Heart left ventricle (tissue), 16 donors: ENCODE measurements around the gene MTPN. TPM values are rescaled to one million over a fixed set of nuclear protein-coding genes. Genes with fewer than 3 reads are reported as not detected.

Experiments
- ATAC-seq, 4 donors: fragments of 200-7000 bp; cut with Tn5 transposase; one replicate each; pipeline ENCODE4 v1.9.1; 2020 to 2022; ENCODE audit warnings: moderate library complexity in 4 of 4, mild to moderate bottlenecking in 3 of 4, moderate number of reproducible peaks in 1 of 4
- DNase-seq, 5 donors: peaks; one replicate each; pipeline ENCODE4 v3.0.0-alpha.2; 2020
- H3K27ac ChIP-seq, 12 donors: fragments of 200-600 bp; sonication (generic) in 4 of 12; one replicate each; pipeline versions ENCODE4 v1.5.0 to v1.8.0; 2016 to 2022; ENCODE audit warnings: mild to moderate bottlenecking in 2 of 12
- H3K27me3 ChIP-seq, 9 donors: fragments of 200-600 bp; sonication (generic) in 2 of 9; one replicate each; pipeline versions ENCODE4 v1.5.1 to v1.8.0; 2016 to 2022; ENCODE audit warnings: mild to moderate bottlenecking in 3 of 9
- H3K36me3 ChIP-seq, 9 donors: fragments of 200-600 bp; sonication (generic) in 2 of 9; one replicate each; pipeline versions ENCODE4 v1.5.0 to v1.8.0; 2018 to 2022; ENCODE audit warnings: mild to moderate bottlenecking in 2 of 9
- H3K4me1 ChIP-seq, 12 donors: fragments of 200-600 bp; sonication (generic) in 4 of 12; one replicate each; pipeline versions ENCODE4 v1.5.0 to v1.8.0; 2016 to 2022; ENCODE audit warnings: mild to moderate bottlenecking in 3 of 12
- H3K4me3 ChIP-seq, 12 donors: fragments of 200-600 bp; sonication (generic) in 4 of 12; one replicate each; pipeline versions ENCODE4 v1.5.0 to v1.8.0; 2017 to 2022; ENCODE audit warnings: mild to moderate bottlenecking in 9 of 12, moderate library complexity in 4 of 12
- H3K9me3 ChIP-seq, 12 donors: fragments of 200-600 bp; sonication (generic) in 4 of 12; one replicate each; pipeline versions ENCODE4 v1.5.0 to v1.8.0; 2016 to 2022; ENCODE audit warnings: mild to moderate bottlenecking in 1 of 12
- POLR2A ChIP-seq, 2 donors: fragments of 450-650 bp; IDR thresholded peaks; one replicate each; pipeline ENCODE4 v1.6.1; 2017; ENCODE audit warnings: antibody characterized with exemption in 2 of 2, mild to moderate bottlenecking in 2 of 2, moderate library complexity in 2 of 2
- WGBS, 4 donors: extraction: QIAGEN DNeasy Blood & Tissue Kit in 2 of 4; methylation state at CpG; one replicate each; pipeline versions ENCODE4 v1.1.5 to v1.1.7; 2013 to 2018; 5-methylcytosine and 5-hydroxymethylcytosine counted together
- intact Hi-C, 10 donors: fragments of 100-400 bp; cut with DNase I; formaldehyde crosslinking; loops; one replicate each; pipeline versions ENCODE4 v1.11.1 to v1.14.2; 2022
- polyA plus RNA-seq, 2 donors: library from polyadenylated mRNA; stranded (reverse); fragments of 200-250 nt; gene quantifications; one replicate each; pipeline ENCODE4 v1.2.3, GENCODE V29; 2013
- total RNA-seq, 9 donors: library from RNA; depleted of rRNA in 2 of 9; stranded (reverse); fragments of >200 nt in 2 of 9; fragmentation: NEBNext Ultra II Directional in 3 of 9; extraction: Animal tissue kit (Norgen Biotek cat#: 25700) in 3 of 9; gene quantifications; one replicate each; pipeline versions ENCODE4 v1.1.0 to v1.2.4, GENCODE V29; 2016 to 2023
- TF ChIP-seq, protein P1 (sequence below), 12 donors: fragments of 200-600 bp; sonication (generic) in 4 of 12; IDR thresholded peaks; one replicate each; pipeline versions ENCODE4 v1.5.0 to v1.8.0; 2018 to 2022; ENCODE audit warnings: antibody characterized with exemption in 12 of 12, mild to moderate bottlenecking in 5 of 12
- donor health status: ischemic (EF 13 %, LVEDD 7.1; RV severe dilation, severe dysfunction).
- donor health status: healthy with polysubstance abuse.
- donor health status: DM: no; HTN: yes; CAD: no.
- donor health status: DM: no; HTN: no; CAD: no.
- donor health status: ischemic (EF 25% LVEDD 6.9; RV normal size, moderate dysfunction).
- donor health status: ischemic (EF 25% LVEDD 5.7; RV mildly dilated, moderate dysfunction).
- donor health status: healthy.
- donor health status: DM: yes; HTN: yes; CAD: no.
- donor health status: ischemic (EF 35%, LVEDD 5.7; RV mildly dilated, moderate dysfunction).
- donor health status: nonischemic (EF 11% LVEDD 7.7; RV severe dilation, severe dysfunction).
- donor health status: DM: yes; HTN: yes; CAD: no.
- donor health status: PGD.
- donor health status: ischemic (EF 29% LVEDD 5.4; RV normal size, mild dysfunction).
- donor health status: nonischemic (EF 23%, LVEDD 6.1; RV moderate dilation, normal function).

MTPN gene
- total and polyA plus RNA-seq, 11 donors: 22.1 to 130 (median 90.4) TPM

- ATAC-seq: no peak
Observed at GRCh38 chr7:135943134-135943879, 33.9 kb downstream of the MTPN start.

GRCh38 chr7:135942614-135943013, 34.5 kb downstream of the MTPN start:
- TF ChIP-seq, protein P1, sequence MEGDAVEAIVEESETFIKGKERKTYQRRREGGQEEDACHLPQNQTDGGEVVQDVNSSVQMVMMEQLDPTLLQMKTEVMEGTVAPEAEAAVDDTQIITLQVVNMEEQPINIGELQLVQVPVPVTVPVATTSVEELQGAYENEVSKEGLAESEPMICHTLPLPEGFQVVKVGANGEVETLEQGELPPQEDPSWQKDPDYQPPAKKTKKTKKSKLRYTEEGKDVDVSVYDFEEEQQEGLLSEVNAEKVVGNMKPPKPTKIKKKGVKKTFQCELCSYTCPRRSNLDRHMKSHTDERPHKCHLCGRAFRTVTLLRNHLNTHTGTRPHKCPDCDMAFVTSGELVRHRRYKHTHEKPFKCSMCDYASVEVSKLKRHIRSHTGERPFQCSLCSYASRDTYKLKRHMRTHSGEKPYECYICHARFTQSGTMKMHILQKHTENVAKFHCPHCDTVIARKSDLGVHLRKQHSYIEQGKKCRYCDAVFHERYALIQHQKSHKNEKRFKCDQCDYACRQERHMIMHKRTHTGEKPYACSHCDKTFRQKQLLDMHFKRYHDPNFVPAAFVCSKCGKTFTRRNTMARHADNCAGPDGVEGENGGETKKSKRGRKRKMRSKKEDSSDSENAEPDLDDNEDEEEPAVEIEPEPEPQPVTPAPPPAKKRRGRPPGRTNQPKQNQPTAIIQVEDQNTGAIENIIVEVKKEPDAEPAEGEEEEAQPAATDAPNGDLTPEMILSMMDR (IDR thresholded peaks at IDR 0.05): no peak
- no peak for TF ChIP-seq POLR2A (IDR thresholded peaks at IDR 0.05)
- no peaks in the 10 kb centered on the region for H3K27me3 ChIP-seq
- H3K27ac ChIP-seq: no peak overlapping the region
- no peak overlapping the region for H3K4me3 ChIP-seq
- intact Hi-C loops: no loop called here
- WGBS, 4 donors: 89 to 94% (median 93%) methylated on average over 2 of the region's 2 CpGs
- peaks cover 0 to 60% (median 22%) of the 10 kb centered on the region in 12 donors for H3K4me1 ChIP-seq
- ATAC-seq: no peak
- H3K36me3 ChIP-seq: peaks cover 0 to 16% (median 0%) of the 10 kb centered on the region in 9 donors
- DNase-seq: no peak
- no peaks in the 10 kb centered on the region for H3K9me3 ChIP-seq

More at GRCh38 chr7:135943134-135943879, 33.9 kb downstream of the MTPN start:
- Histone ChIP-seq H3K27me3 (no peaks in the 10 kb centered on the region), H3K36me3 (peaks cover 0 to 23% (median 0%) of the 10 kb centered on the region in 9 donors), H3K9me3 (no peaks in the 10 kb centered on the region), H3K27ac (no peak overlapping the region), H3K4me3 (no peak overlapping the region), H3K4me1 (peaks cover 0 to 58% (median 18%) of the 10 kb centered on the region in 12 donors)
- WGBS, 4 donors: 64 to 73% (median 70%) methylated on average over 3 of the region's 3 CpGs
- intact Hi-C loops: no loop called here
- DNase-seq: no peak
- no peak for TF ChIP-seq POLR2A (IDR thresholded peaks at IDR 0.05)
- TF ChIP-seq, protein P1 (IDR thresholded peaks at IDR 0.05): no peak

DNA sequence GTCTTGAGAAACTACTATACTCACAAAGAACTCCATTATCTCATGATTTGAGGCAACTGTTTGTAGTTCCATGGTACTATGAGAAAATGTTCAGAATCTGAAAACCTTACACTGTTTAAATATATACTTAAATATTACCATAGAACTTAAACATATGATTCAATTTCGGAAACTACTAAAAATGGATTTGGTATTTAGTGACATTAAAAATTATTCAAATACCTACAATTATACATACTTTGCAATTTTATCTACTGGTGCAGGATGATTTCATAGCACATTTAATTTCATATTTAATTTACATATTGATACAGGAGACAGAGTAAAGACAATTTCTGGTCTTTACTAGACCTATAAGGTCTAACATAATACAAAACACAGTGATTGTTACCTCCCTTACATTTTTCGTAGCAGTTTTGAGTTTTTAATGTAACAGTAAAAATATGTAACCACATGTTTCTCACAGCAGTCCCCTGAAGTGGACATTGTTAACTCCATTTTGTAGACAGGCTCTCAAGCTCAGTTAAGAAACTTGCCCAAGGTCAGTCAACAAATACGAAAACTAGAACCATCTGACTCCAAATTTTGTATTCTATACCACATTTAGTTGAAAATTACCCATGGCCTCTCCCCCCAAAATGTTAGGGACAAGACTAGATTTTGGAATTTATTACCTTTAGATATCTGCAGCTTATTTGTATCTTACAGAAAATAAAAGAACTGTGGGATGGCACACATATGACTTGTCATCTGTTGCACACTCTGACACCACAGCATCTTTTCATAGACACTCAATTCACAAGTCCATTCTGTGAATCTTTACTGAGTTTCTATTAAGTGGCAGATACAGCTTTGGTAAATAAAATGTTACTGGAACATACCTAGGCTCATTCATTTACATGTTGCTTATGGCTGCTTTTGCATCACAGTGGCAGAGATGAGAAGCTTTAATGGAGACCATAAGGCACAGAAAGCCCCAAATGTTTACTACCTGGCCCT, 36.8 kb downstream of the MTPN start:
- DNase-seq (no peak), ATAC-seq (no peak)
- Histone ChIP-seq H3K27ac (no peak overlapping the region), H3K4me1 (peaks cover 0 to 70% (median 29%) of the 10 kb centered on the region in 12 donors), H3K36me3 (peaks cover 0 to 3% (median 0%) of the 10 kb centered on the region in 9 donors), H3K9me3 (no peaks in the 10 kb centered on the region), H3K4me3 (no peak overlapping the region), H3K27me3 (no peaks in the 10 kb centered on the region)
- TF ChIP-seq, protein P1 (IDR thresholded peaks at IDR 0.05): no peak
- TF ChIP-seq POLR2A (IDR thresholded peaks at IDR 0.05): no peak
- 94 to 98% (median 96%) methylated on average over 3 of the region's 3 CpGs for WGBS, 4 donors
- intact Hi-C loops: no loop called here
